Measurements from ENCODE around the gene ZNF750.

Gene ZNF750

DNA sequence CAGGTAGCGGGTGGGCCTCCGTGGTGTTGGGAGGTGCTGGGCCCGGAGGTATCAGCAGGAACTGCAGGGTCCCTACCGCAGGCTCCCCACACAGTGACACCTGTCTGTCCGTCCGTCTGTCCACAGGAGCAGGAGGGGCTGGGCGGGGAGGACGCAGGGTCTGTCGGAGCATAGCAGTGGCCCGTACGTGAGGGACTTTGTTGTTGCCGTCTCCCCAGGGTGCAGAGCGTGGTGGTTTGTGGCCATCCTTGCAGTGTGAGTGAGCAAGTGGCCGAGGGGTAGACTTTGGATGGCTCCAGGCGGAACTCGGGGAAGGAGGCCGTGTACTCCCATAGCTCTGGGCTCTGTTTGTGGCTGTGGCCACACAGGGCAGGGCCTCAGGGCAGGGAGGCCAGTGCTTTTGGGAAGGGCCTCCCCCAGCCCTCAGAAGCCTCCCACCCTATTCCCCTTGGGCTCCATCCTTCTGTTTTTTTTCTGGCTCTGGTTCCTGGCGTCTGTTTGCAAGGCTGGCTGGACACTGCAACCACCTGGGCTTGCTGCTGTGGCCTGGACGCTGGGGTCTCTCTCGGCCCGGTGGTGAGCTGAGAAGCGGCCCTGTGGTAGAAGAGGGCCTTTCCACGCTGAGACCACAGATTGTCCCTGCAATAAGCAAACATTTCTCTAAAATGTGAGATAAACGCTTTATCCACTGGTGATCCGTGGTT is 41.0 kb upstream of the ZNF750 start:
- Histone ChIP-seq H3K79me2 (ENCODE audit: control insufficient read depth, low read length) (peaks cover 26% of the 10 kb centered on the region), H3K4me1 (ENCODE audit: control insufficient read depth, low read length) (peaks cover 22% of the 10 kb centered on the region), H3F3A (ENCODE audit: control insufficient read depth, insufficient read depth) (peaks cover 4% of the 10 kb centered on the region), H3K9me2 (replicated peaks; ENCODE audit: control insufficient read depth, low read length) (no peaks in the 10 kb centered on the region), H3K36me3 (ENCODE audit: control insufficient read depth, low read length) (peaks cover under 1% of the 10 kb centered on the region; the same call in 1 of the 2 replicates), H4K20me1 (ENCODE audit: control insufficient read depth, insufficient read depth, low read depth, low read length) (no peaks in the 10 kb centered on the region), H3K9me3 (ENCODE audit: control insufficient read depth, insufficient read depth, low read length) (no peaks in the 10 kb centered on the region), H3K4me3 (ENCODE audit: low read length) (no peak overlapping the region), H3K4me2 (ENCODE audit: low read length) (no peak overlapping the region), H3K27me3 (ENCODE audit: control insufficient read depth, low read length) (no peaks in the 10 kb centered on the region), H3K27ac (ENCODE audit: low read depth, low read length) (no peak overlapping the region)
- TF ChIP-seq, protein P1, sequence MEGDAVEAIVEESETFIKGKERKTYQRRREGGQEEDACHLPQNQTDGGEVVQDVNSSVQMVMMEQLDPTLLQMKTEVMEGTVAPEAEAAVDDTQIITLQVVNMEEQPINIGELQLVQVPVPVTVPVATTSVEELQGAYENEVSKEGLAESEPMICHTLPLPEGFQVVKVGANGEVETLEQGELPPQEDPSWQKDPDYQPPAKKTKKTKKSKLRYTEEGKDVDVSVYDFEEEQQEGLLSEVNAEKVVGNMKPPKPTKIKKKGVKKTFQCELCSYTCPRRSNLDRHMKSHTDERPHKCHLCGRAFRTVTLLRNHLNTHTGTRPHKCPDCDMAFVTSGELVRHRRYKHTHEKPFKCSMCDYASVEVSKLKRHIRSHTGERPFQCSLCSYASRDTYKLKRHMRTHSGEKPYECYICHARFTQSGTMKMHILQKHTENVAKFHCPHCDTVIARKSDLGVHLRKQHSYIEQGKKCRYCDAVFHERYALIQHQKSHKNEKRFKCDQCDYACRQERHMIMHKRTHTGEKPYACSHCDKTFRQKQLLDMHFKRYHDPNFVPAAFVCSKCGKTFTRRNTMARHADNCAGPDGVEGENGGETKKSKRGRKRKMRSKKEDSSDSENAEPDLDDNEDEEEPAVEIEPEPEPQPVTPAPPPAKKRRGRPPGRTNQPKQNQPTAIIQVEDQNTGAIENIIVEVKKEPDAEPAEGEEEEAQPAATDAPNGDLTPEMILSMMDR (IDR thresholded peaks at IDR 0.05; ENCODE audit: low read depth, low read length, poor library complexity, severe bottlenecking): no peak
- no peak for TF ChIP-seq EZH2phosphoT487 (IDR thresholded peaks at IDR 0.05; ENCODE audit: borderline replicate concordance, low read length)

DNA sequence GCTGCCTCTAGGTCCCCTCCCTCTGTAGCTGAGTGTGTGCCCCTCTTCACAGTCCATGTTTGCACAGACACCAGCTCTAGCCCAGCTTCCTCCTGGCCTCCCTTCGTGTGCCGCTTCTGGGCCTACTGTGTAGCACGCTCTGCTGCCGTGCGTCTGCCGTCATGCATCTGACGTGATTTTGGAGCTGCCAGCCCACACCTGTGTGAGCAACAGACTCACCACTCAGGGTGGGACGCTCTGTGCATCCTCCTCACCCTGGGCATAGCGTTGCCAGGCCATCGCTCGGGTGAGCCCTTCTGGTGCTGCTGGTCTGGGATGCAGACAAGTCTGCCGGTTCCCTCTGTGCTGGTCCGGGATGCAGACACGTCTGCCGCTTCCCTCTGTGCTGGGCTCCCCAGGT is 39.4 kb upstream of the ZNF750 start:
- no peak overlapping the region for H3K4me3 ChIP-seq (ENCODE audit: low read length)
- H3K4me2 ChIP-seq (ENCODE audit: low read length): no peak overlapping the region
- H3K4me1 ChIP-seq (ENCODE audit: control insufficient read depth, low read length): peaks cover 6% of the 10 kb centered on the region
- no peak overlapping the region for H3K27ac ChIP-seq (ENCODE audit: low read depth, low read length)
- H3K9me3 ChIP-seq (ENCODE audit: control insufficient read depth, insufficient read depth, low read length): no peaks in the 10 kb centered on the region
- no peaks in the 10 kb centered on the region for H3K9me2 ChIP-seq (replicated peaks; ENCODE audit: control insufficient read depth, low read length)
- no peaks in the 10 kb centered on the region for H3K27me3 ChIP-seq (ENCODE audit: control insufficient read depth, low read length)
- TF ChIP-seq, protein P1 (IDR thresholded peaks at IDR 0.05; ENCODE audit: low read depth, low read length, poor library complexity, severe bottlenecking): no peak
- H3K79me2 ChIP-seq (ENCODE audit: control insufficient read depth, low read length): peaks cover 32% of the 10 kb centered on the region
- H3K36me3 ChIP-seq (ENCODE audit: control insufficient read depth, low read length): no peaks in the 10 kb centered on the region
- H4K20me1 ChIP-seq (ENCODE audit: control insufficient read depth, insufficient read depth, low read depth, low read length): no peaks in the 10 kb centered on the region
- H3F3A ChIP-seq (ENCODE audit: control insufficient read depth, insufficient read depth): no peaks in the 10 kb centered on the region; the same call in 1 of the 2 replicates

DNA sequence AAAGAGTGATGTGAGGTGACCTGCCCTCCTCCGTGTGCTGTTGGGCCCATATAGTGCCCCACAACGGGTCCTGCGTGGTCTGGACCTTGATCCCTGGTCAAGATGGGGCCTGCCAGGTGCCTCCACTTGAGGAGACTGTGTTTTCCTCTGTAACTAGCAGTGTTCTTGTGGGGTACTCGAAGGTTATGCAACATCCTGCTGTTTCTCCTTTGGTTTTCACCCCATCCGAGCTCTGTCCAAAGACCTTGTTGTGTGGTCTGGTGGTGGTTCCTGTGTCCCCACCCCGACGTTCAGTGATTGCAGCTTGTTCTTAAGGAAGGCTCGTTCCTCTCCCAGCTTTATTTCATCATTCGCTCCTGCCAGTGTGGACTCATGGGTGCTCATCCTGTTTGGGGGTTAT is 38.7 kb upstream of the ZNF750 start:
- Histone ChIP-seq H3K9me2 (replicated peaks; ENCODE audit: control insufficient read depth, low read length) (no peaks in the 10 kb centered on the region), H3K9me3 (ENCODE audit: control insufficient read depth, insufficient read depth, low read length) (no peaks in the 10 kb centered on the region), H3K4me1 (ENCODE audit: control insufficient read depth, low read length) (no peaks in the 10 kb centered on the region), H3K27me3 (ENCODE audit: control insufficient read depth, low read length) (no peaks in the 10 kb centered on the region), H3K27ac (ENCODE audit: low read depth, low read length) (no peak overlapping the region), H4K20me1 (ENCODE audit: control insufficient read depth, insufficient read depth, low read depth, low read length) (no peaks in the 10 kb centered on the region), H3K4me2 (ENCODE audit: low read length) (no peak overlapping the region), H3F3A (ENCODE audit: control insufficient read depth, insufficient read depth) (no peaks in the 10 kb centered on the region; the same call in 1 of the 2 replicates), H3K36me3 (ENCODE audit: control insufficient read depth, low read length) (no peaks in the 10 kb centered on the region; the same call in 1 of the 2 replicates), H3K4me3 (ENCODE audit: low read length) (no peak overlapping the region), H3K79me2 (ENCODE audit: control insufficient read depth, low read length) (peaks cover 37% of the 10 kb centered on the region)
- TF ChIP-seq, protein P1 (IDR thresholded peaks at IDR 0.05; ENCODE audit: low read depth, low read length, poor library complexity, severe bottlenecking): no peak
- no peak for TF ChIP-seq EZH2phosphoT487 (IDR thresholded peaks at IDR 0.05; ENCODE audit: borderline replicate concordance, low read length)

Data from DOHH2 (cell line).